Esophagus squamous epithelium (tissue), 4 donors: Measurements from ENCODE around the gene COL4A2.

Experiments
- POLR2A ChIP-seq, 4 donors: fragments of 450-650 bp; IDR thresholded peaks; one replicate each; pipeline ENCODE4 v1.6.1; 2017; ENCODE audit warnings: antibody characterized with exemption in 4 of 4, mild to moderate bottlenecking in 4 of 4, moderate library complexity in 3 of 4
- TF ChIP-seq, protein P1 (sequence below), 6 experiments: fragments of 450-650 bp in 4 of 6; fragments of 200-600 bp in 2 of 6; sonication (generic) in 2 of 6; IDR thresholded peaks; one replicate each; pipeline ENCODE4 v1.5.1; 2016 to 2019; ENCODE audit warnings: antibody characterized with exemption in 6 of 6, mild to moderate bottlenecking in 4 of 6, moderate library complexity in 4 of 6

- TF ChIP-seq, protein P1, sequence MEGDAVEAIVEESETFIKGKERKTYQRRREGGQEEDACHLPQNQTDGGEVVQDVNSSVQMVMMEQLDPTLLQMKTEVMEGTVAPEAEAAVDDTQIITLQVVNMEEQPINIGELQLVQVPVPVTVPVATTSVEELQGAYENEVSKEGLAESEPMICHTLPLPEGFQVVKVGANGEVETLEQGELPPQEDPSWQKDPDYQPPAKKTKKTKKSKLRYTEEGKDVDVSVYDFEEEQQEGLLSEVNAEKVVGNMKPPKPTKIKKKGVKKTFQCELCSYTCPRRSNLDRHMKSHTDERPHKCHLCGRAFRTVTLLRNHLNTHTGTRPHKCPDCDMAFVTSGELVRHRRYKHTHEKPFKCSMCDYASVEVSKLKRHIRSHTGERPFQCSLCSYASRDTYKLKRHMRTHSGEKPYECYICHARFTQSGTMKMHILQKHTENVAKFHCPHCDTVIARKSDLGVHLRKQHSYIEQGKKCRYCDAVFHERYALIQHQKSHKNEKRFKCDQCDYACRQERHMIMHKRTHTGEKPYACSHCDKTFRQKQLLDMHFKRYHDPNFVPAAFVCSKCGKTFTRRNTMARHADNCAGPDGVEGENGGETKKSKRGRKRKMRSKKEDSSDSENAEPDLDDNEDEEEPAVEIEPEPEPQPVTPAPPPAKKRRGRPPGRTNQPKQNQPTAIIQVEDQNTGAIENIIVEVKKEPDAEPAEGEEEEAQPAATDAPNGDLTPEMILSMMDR (IDR thresholded peaks at IDR 0.05) = no peak
- TF ChIP-seq POLR2A (IDR thresholded peaks at IDR 0.05) = no peak
Measured at GRCh38 chr13:110301083-110301482, 6.0 kb upstream of the COL4A2 start.
